Endothelial cell of umbilical vein (primary cell): Measurements from ENCODE around the gene KLHL30. TPM values are rescaled to one million over a fixed set of nuclear protein-coding genes. Genes with fewer than 3 reads are reported as not detected.

ENCODE experiments used
- BruUV-seq: library from RNA; stranded (reverse); fragments of 400-500 nt; replicated peaks from 2 replicates; lab custom pipeline; 2021; lab: Mats Ljungman, UMichigan
- CTCF ChIA-PET: fragments of 300-600, 350-600 bp; sonication (Branson Sonifier 250); formaldehyde crosslinking; loops from one replicate; lab custom pipeline; 2021; ENCODE audit warnings: antibody characterized with exemption, inconsistent platforms; lab: Charles Lee
- POLR2A ChIA-PET: fragments of 300-600, 350-600 bp; sonication (Branson Sonifier 250); formaldehyde crosslinking; loops from one replicate; lab custom pipeline; 2021; ENCODE audit warnings: antibody characterized with exemption, inconsistent platforms; lab: Charles Lee
- DNase-seq: peaks from one replicate; pipeline ENCODE4 v3.0.0-alpha.2; 2011; ENCODE audit warnings: low read depth, low spot score
- FAIRE-seq: peaks from 2 replicates; lab custom pipeline; 2011; peaks lifted over from hg19 to GRCh38; lab: Jason Lieb, UNC
- H2AFZ ChIP-seq: 2 replicates; pipeline ENCODE4 v1.6.0; 2012; ENCODE audit warnings: low read depth, low read length, control low read depth, inconsistent platforms
- H3K27ac ChIP-seq: 2 replicates; pipeline ENCODE4 v1.5.1; 2011; ENCODE audit warnings: low read depth, mild to moderate bottlenecking, control low read depth, low read length, moderate library complexity; ENCODE audit not compliant: insufficient read depth
- H3K27me3 ChIP-seq, 2 experiments: 2 replicates each; pipeline versions ENCODE4 v1.6.0 to v1.6.1; 2011; ENCODE audit warnings: low read length in 2 of 2, mixed read lengths in 1 of 2; ENCODE audit not compliant: control insufficient read depth in 2 of 2, insufficient read depth in 2 of 2
- H3K36me3 ChIP-seq, 2 experiments: 2 replicates in 1 of 2; 3 replicates in 1 of 2; pipeline ENCODE4 v1.5.1; 2011; ENCODE audit warnings: low read length in 2 of 2, mild to moderate bottlenecking in 1 of 2, moderate library complexity in 1 of 2; ENCODE audit not compliant: control insufficient read depth in 2 of 2, insufficient read depth in 2 of 2; ENCODE audit errors: extremely low read depth in 1 of 2
- H3K4me1 ChIP-seq: 3 replicates; pipeline ENCODE4 v1.5.1; 2011; ENCODE audit warnings: mild to moderate bottlenecking, low read length; ENCODE audit not compliant: control insufficient read depth, insufficient read depth; ENCODE audit errors: extremely low read depth
- H3K4me2 ChIP-seq: 2 replicates; pipeline ENCODE4 v1.6.1; 2011; ENCODE audit warnings: low read length, control low read depth, mixed read lengths; ENCODE audit not compliant: insufficient read depth
- H3K4me3 ChIP-seq, 3 experiments: fragments of 200-600 bp in 1 of 3; sonication (generic), shearing (Covaris generic) in 1 of 3; replicated peaks in 1 of 3; 2 replicates each; pipeline ENCODE4 v1.5.1; 2011 to 2016; ENCODE audit warnings: control low read depth in 3 of 3, low read length in 3 of 3, mild to moderate bottlenecking in 2 of 3, inconsistent platforms in 1 of 3, low read depth in 1 of 3, moderate library complexity in 1 of 3; ENCODE audit not compliant: insufficient read depth in 1 of 3
- H3K79me2 ChIP-seq: 2 replicates; pipeline ENCODE4 v1.6.0; 2012; ENCODE audit warnings: low read length, inconsistent platforms; ENCODE audit not compliant: control insufficient read depth, insufficient read depth
- H3K9ac ChIP-seq: replicated peaks from 2 replicates; pipeline ENCODE3; 2011; ENCODE audit warnings: low read length, control low read depth; ENCODE audit not compliant: insufficient read depth; ENCODE audit errors: extremely low read depth
- H3K9me1 ChIP-seq: replicated peaks from 3 replicates; pipeline ENCODE4 v1.6.0; 2011; ENCODE audit warnings: mild to moderate bottlenecking, low read length; ENCODE audit not compliant: control insufficient read depth, insufficient read depth; ENCODE audit errors: extremely low read depth
- H3K9me3 ChIP-seq: replicated peaks from 2 replicates; pipeline ENCODE4 v1.5.1; 2012; ENCODE audit warnings: low read length, inconsistent platforms; ENCODE audit not compliant: control insufficient read depth, insufficient read depth
- H4K20me1 ChIP-seq: replicated peaks from 2 replicates; pipeline ENCODE3; 2011; ENCODE audit warnings: mild to moderate bottlenecking, low read length; ENCODE audit not compliant: control insufficient read depth, insufficient read depth; ENCODE audit errors: extremely low read depth
- FOS ChIP-seq: IDR thresholded peaks from 2 replicates; pipeline ENCODE4 v1.6.1; 2011; ENCODE audit warnings: mild to moderate bottlenecking, low read length, moderate library complexity, borderline replicate concordance; ENCODE audit not compliant: insufficient read depth
- JUN ChIP-seq: IDR thresholded peaks from 2 replicates; pipeline ENCODE4 v1.6.1; 2011; ENCODE audit warnings: borderline replicate concordance, low read depth; ENCODE audit not compliant: insufficient read length, insufficient read depth
- MAX ChIP-seq: IDR thresholded peaks from 2 replicates; pipeline ENCODE4 v1.6.1; 2011; ENCODE audit not compliant: insufficient read depth, insufficient read length
- MYC ChIP-seq: IDR thresholded peaks from one replicate; pipeline ENCODE4 v1.6.1; 2011; ENCODE audit warnings: mild to moderate bottlenecking, low read depth, low read length
- POLR2A ChIP-seq: IDR thresholded peaks from 2 replicates; pipeline ENCODE4 v1.6.1; 2012; ENCODE audit warnings: low read depth, mild to moderate bottlenecking, control low read depth, low read length
- POLR2AphosphoS5 ChIP-seq: IDR thresholded peaks from 2 replicates; pipeline ENCODE4 v1.6.1; 2012; ENCODE audit warnings: low read depth, mild to moderate bottlenecking, control low read depth, low read length, moderate library complexity; ENCODE audit not compliant: insufficient read depth
- dilution Hi-C: fragments of 300-500 bp; cut with MboI; formaldehyde crosslinking; loops from one replicate; pipeline ENCODE4 v1.15.0; 2019; ENCODE audit warnings: low sequenced_read_pairs; ENCODE audit not compliant: extremely low pct_ligation_motif_present
- intact Hi-C: fragments of 100-400 bp; cut with micrococcal nuclease; formaldehyde crosslinking; loops from one replicate; pipeline ENCODE4 v1.10.0; 2022
- polyA plus RNA-seq, 4 experiments: library from polyadenylated mRNA; depleted of rRNA in 3 of 4; stranded (reverse) in 3 of 4; unstranded in 1 of 4; fragments of >200 nt; gene quantifications; 2 replicates each; pipeline versions ENCODE4 v1.2.1 to v1.2.3, GENCODE V29; 2011 to 2012; ENCODE audit warnings: missing spikeins in 1 of 4
- total RNA-seq: library from RNA; stranded (reverse); gene quantifications from 2 replicates; pipeline ENCODE4 v1.2.3, GENCODE V29; 2021
- TF ChIP-seq, protein P1 (sequence below), 2 donors: IDR thresholded peaks; 1 replicate in 1 of 2; 2 replicates in 1 of 2; pipeline ENCODE4 v1.5.1; 2011; ENCODE audit warnings: low read length in 2 of 2, mild to moderate bottlenecking in 2 of 2, moderate library complexity in 2 of 2, control low read depth in 1 of 2, inconsistent platforms in 1 of 2, low read depth in 1 of 2; ENCODE audit not compliant: insufficient read depth in 1 of 2; ENCODE audit errors: extremely low read depth in 1 of 2

Gene KLHL30
- total and polyA plus RNA-seq, 2 donors (not counting 3 experiments of a cell fraction or from before 2014, with no cell fraction given), result not detected

DNA sequence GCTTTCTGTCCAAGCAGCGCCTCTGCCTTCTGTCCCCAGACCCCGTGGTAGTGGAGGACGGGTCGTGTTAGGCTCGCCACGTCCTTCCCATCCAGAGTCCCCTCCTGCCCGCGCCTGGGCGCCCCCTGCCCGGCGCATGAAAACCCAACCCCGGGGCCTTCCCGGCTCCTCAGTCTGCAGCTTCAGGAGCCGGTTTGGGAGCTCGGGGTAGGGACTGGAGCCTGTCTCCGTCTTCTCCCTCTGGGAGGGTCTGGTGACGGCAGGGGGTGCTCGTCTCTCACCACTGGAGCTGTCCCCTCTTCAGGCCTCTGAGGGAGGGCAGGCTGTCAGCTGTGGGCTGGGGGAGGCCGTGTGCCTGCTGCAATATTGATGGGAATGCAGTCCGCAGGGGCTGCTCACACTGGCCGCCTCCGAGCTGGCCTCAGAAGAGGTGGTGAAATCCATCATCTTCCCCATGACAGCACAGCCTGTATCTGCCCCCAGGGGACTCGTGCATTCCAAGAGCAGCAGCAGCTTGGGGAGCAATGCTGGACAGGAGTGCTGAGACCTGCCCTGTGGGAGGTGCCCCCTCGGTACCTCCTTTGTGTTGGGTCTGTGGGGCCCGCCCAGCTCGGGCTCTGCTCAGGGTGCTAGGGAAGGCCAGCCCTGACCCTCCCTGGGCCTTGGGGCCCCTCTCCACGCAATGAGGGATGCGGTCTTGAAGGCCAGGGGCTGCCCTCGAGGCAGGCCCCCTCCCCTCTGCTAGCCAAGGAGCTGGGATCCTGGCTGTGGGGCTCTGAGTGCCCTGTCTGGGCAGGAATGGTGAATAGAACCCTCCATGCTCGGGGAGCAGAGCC is 17.8 kb upstream of the KLHL30 start:
- Histone ChIP-seq H3K4me2 (no peak overlapping the region), H2AFZ (no peak overlapping the region), H3K4me3 (no peak overlapping the region), H3K79me2 (no peaks in the 10 kb centered on the region), H3K27me3 (peaks cover 1 to 2% of the 10 kb centered on the region in 2 experiments), H3K36me3 (no peaks in the 10 kb centered on the region), H4K20me1 (no peaks in the 10 kb centered on the region), H3K9me1 (no peaks in the 10 kb centered on the region), H3K27ac (no peak overlapping the region), H3K4me1 (no peaks in the 10 kb centered on the region), H3K9ac (no peak overlapping the region), H3K9me3 (no peaks in the 10 kb centered on the region)
- POLR2A ChIA-PET, result no interaction called here
- dilution Hi-C loops (no loop called here), intact Hi-C loops (no loop called here)
- CTCF ChIA-PET, result interaction anchor here (1.3 to 2.4 kb wide), 2 partner anchors 12 to 143 kb away, joined by 3 to 22 read pairs; no protein-coding TSS in a partner anchor
- no TSS peak for BruUV-seq
- TF ChIP-seq, protein P1, sequence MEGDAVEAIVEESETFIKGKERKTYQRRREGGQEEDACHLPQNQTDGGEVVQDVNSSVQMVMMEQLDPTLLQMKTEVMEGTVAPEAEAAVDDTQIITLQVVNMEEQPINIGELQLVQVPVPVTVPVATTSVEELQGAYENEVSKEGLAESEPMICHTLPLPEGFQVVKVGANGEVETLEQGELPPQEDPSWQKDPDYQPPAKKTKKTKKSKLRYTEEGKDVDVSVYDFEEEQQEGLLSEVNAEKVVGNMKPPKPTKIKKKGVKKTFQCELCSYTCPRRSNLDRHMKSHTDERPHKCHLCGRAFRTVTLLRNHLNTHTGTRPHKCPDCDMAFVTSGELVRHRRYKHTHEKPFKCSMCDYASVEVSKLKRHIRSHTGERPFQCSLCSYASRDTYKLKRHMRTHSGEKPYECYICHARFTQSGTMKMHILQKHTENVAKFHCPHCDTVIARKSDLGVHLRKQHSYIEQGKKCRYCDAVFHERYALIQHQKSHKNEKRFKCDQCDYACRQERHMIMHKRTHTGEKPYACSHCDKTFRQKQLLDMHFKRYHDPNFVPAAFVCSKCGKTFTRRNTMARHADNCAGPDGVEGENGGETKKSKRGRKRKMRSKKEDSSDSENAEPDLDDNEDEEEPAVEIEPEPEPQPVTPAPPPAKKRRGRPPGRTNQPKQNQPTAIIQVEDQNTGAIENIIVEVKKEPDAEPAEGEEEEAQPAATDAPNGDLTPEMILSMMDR (IDR thresholded peaks at IDR 0.05; ENCODE audit: extremely low read depth in 1 of 2, insufficient read depth in 1 of 2, low read depth in 1 of 2, low read length in 2 of 2), result peak in 1 of 2 donors; percentile 31
- TF ChIP-seq POLR2A (no peak), FOS (no peak), MYC (no peak), MAX (no peak), POLR2AphosphoS5 (no peak), JUN (no peak)
- DNase-seq, result no peak
- FAIRE-seq, result no peak
